Body of pancreas (tissue), 4 donors: Measurements from ENCODE around the gene FNDC3B.

ENCODE experiments used
- POLR2A ChIP-seq, 3 donors: fragments of 450-650 bp; IDR thresholded peaks; one replicate each; pipeline ENCODE4 v1.6.1; 2016; ENCODE audit warnings: antibody characterized with exemption in 3 of 3, mild to moderate bottlenecking in 2 of 3
- TF ChIP-seq, protein P1 (sequence below), 7 experiments: fragments of 450-650 bp in 4 of 7; fragments of 200-600 bp in 3 of 7; sonication (generic) in 3 of 7; IDR thresholded peaks; one replicate each; pipeline ENCODE4 v1.5.1; 2016 to 2019; ENCODE audit warnings: antibody characterized with exemption in 7 of 7

DNA sequence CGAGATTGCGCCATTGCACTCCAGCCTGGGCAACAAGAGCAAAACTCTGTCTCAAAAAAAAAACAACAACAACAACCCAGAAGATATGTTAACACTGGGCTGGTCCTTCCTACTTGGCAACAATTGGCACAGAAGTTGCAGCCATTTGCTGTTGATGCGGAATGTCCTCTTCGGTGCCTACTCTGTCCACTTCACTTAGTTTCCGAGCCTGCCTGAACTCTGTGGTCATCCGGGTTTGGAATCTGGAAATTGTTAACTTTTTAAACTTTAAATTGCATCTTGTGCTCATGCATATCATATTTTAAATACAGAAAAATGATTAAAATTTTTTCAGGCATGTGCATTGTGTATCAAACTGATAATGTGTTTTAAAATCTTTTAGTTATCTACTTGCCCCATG lies 81.5 kb downstream of the FNDC3B start:
- TF ChIP-seq POLR2A (IDR thresholded peaks at IDR 0.05) = no peak
- TF ChIP-seq, protein P1, sequence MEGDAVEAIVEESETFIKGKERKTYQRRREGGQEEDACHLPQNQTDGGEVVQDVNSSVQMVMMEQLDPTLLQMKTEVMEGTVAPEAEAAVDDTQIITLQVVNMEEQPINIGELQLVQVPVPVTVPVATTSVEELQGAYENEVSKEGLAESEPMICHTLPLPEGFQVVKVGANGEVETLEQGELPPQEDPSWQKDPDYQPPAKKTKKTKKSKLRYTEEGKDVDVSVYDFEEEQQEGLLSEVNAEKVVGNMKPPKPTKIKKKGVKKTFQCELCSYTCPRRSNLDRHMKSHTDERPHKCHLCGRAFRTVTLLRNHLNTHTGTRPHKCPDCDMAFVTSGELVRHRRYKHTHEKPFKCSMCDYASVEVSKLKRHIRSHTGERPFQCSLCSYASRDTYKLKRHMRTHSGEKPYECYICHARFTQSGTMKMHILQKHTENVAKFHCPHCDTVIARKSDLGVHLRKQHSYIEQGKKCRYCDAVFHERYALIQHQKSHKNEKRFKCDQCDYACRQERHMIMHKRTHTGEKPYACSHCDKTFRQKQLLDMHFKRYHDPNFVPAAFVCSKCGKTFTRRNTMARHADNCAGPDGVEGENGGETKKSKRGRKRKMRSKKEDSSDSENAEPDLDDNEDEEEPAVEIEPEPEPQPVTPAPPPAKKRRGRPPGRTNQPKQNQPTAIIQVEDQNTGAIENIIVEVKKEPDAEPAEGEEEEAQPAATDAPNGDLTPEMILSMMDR (IDR thresholded peaks at IDR 0.05) = no peak
